ENCODE measurements around the gene SEC22A. TPM values are rescaled to one million over a fixed set of nuclear protein-coding genes. Genes with fewer than 3 reads are reported as not detected.
"Not testable (repeated sequence)": the region's sequence is repeated elsewhere in the genome, so short reads cannot be mapped to it uniquely, and the experiment has no call there.

SEC22A gene
- total and polyA plus RNA-seq, 2 experiments from 2014 or later, result 8.8 to 12.3 TPM

- Histone ChIP-seq H3K27ac (no peak overlapping the region), H3K27me3 (no peaks in the 10 kb centered on the region), H3K4me3 (no peak overlapping the region), H3K9me3 (ENCODE audit: low read depth) (no peaks in the 10 kb centered on the region), H3K4me1 (ENCODE audit: low read depth) (no peaks in the 10 kb centered on the region), H3K36me3 (no peaks in the 10 kb centered on the region)
- no peak for TF ChIP-seq CTCF (IDR thresholded peaks at IDR 0.05; ENCODE audit: low read depth, low read length)
- DNase-seq (ENCODE audit: low read depth in 1 of 2, low spot score in 1 of 2), result peak in 1 of 2 donors; percentile 11
Observed at GRCh38 chr3:123229145-123229544, 27.4 kb downstream of the SEC22A start.

GRCh38 chr3:123236902-123237301, 35.2 kb downstream of the SEC22A start:
- H3K4me3 ChIP-seq, result no peak overlapping the region
- H3K27ac ChIP-seq, result no peak overlapping the region
- no peak for DNase-seq (ENCODE audit: low read depth in 1 of 2, low spot score in 1 of 2)
- no peaks in the 10 kb centered on the region for H3K27me3 ChIP-seq
- H3K4me1 ChIP-seq (ENCODE audit: low read depth), result no peaks in the 10 kb centered on the region
- no peaks in the 10 kb centered on the region for H3K9me3 ChIP-seq (ENCODE audit: low read depth)
- H3K36me3 ChIP-seq, result no peaks in the 10 kb centered on the region
- no peak for TF ChIP-seq CTCF (IDR thresholded peaks at IDR 0.05; ENCODE audit: low read depth, low read length)

GRCh38 chr3:123239186-123239585, 37.4 kb downstream of the SEC22A start:
- H3K4me3 ChIP-seq, H3K36me3 ChIP-seq, H3K27me3 ChIP-seq: not testable (repeated sequence)

GRCh38 chr3:123239756-123240155, 38.0 kb downstream of the SEC22A start:
- no peak for DNase-seq (ENCODE audit: low read depth in 1 of 2, low spot score in 1 of 2)
- Histone ChIP-seq H3K36me3 (no peaks in the 10 kb centered on the region), H3K4me3 (no peak overlapping the region), H3K27ac (no peak overlapping the region), H3K9me3 (ENCODE audit: low read depth) (no peaks in the 10 kb centered on the region), H3K4me1 (ENCODE audit: low read depth) (no peaks in the 10 kb centered on the region), H3K27me3 (no peaks in the 10 kb centered on the region)
- TF ChIP-seq CTCF (IDR thresholded peaks at IDR 0.05; ENCODE audit: low read depth, low read length), result no peak

More at GRCh38 chr3:123239186-123239585, 37.4 kb downstream of the SEC22A start:
- not testable (repeated sequence) for H3K9me3 ChIP-seq (ENCODE audit: low read depth); H3K27ac ChIP-seq; H3K4me1 ChIP-seq (ENCODE audit: low read depth); DNase-seq (ENCODE audit: low read depth in 1 of 2, low spot score in 1 of 2)

- peak in 1 of 2 donors; percentile 14 for DNase-seq (ENCODE audit: low read depth in 1 of 2, low spot score in 1 of 2)
- Histone ChIP-seq H3K36me3 (no peaks in the 10 kb centered on the region), H3K27me3 (no peaks in the 10 kb centered on the region), H3K27ac (no peak overlapping the region), H3K4me3 (no peak overlapping the region), H3K4me1 (ENCODE audit: low read depth) (peaks cover 13% of the 10 kb centered on the region), H3K9me3 (ENCODE audit: low read depth) (no peaks in the 10 kb centered on the region)
- TF ChIP-seq CTCF (IDR thresholded peaks at IDR 0.05; ENCODE audit: low read depth, low read length), result no peak
Observed at GRCh38 chr3:123244128-123244527, 42.4 kb downstream of the SEC22A start.

- no peak for TF ChIP-seq CTCF (IDR thresholded peaks at IDR 0.05; ENCODE audit: low read depth, low read length)
- H3K9me3 ChIP-seq (ENCODE audit: low read depth), result no peaks in the 10 kb centered on the region
- H3K36me3 ChIP-seq, result no peaks in the 10 kb centered on the region
- H3K27me3 ChIP-seq, result no peaks in the 10 kb centered on the region
- H3K4me1 ChIP-seq (ENCODE audit: low read depth), result peaks cover 13% of the 10 kb centered on the region
- DNase-seq (ENCODE audit: low read depth in 1 of 2, low spot score in 1 of 2), result no peak
- H3K27ac ChIP-seq, result peak overlapping the region; percentile 35
- H3K4me3 ChIP-seq, result no peak overlapping the region
Observed at GRCh38 chr3:123246866-123247265, 45.1 kb downstream of the SEC22A start.

Measured in cardiac muscle cell (in vitro differentiated cells and primary cell).